H9 (cell line): ENCODE results near the gene UGT1A7. TPM values are rescaled to one million over a fixed set of nuclear protein-coding genes. Genes with fewer than 3 reads are reported as not detected.

ENCODE experiments used
- DNase-seq: peaks from one replicate; pipeline ENCODE4 v3.0.0-alpha.2; 2017
- H2AFZ ChIP-seq: one replicate; pipeline ENCODE4 v1.6.1; 2013; ENCODE audit warnings: mild to moderate bottlenecking, low read length, control low read depth, moderate library complexity
- H2AK5ac ChIP-seq: 2 replicates; pipeline ENCODE4 v1.6.1; 2013; ENCODE audit warnings: low read length, control low read depth, mixed read lengths; ENCODE audit not compliant: insufficient read length
- H2BK120ac ChIP-seq: one replicate; pipeline ENCODE4 v1.6.1; 2013; ENCODE audit warnings: low read depth, mild to moderate bottlenecking, low read length, control low read depth, inconsistent platforms; ENCODE audit not compliant: poor library complexity, severe bottlenecking
- H2BK12ac ChIP-seq: 2 replicates; pipeline ENCODE4 v1.6.1; 2013; ENCODE audit warnings: low read length, control low read depth, mixed read lengths, low read depth; ENCODE audit not compliant: insufficient read length
- H2BK15ac ChIP-seq: 2 replicates; pipeline ENCODE4 v1.6.1; 2013; ENCODE audit warnings: low read depth, low read length, control low read depth
- H2BK20ac ChIP-seq: one replicate; pipeline ENCODE4 v1.6.1; 2013; ENCODE audit warnings: low read depth, mild to moderate bottlenecking, low read length, control low read depth, inconsistent platforms; ENCODE audit not compliant: poor library complexity, severe bottlenecking
- H2BK5ac ChIP-seq: 2 replicates; pipeline ENCODE4 v1.6.1; 2013; ENCODE audit warnings: low read length, control low read depth, mixed read lengths; ENCODE audit not compliant: insufficient read length
- H3K14ac ChIP-seq: 2 replicates; pipeline ENCODE4 v1.6.1; 2013; ENCODE audit warnings: low read length, control low read depth; ENCODE audit not compliant: insufficient read depth
- H3K18ac ChIP-seq: 2 replicates; pipeline ENCODE4 v1.6.1; 2013; ENCODE audit warnings: low read depth, mild to moderate bottlenecking, mixed read lengths, low read length, control low read depth; ENCODE audit not compliant: insufficient read length
- H3K23ac ChIP-seq: 2 replicates; pipeline ENCODE4 v1.6.1; 2013; ENCODE audit warnings: low read length, control low read depth, mixed read lengths, low read depth; ENCODE audit not compliant: insufficient read length
- H3K23me2 ChIP-seq: 2 replicates; pipeline ENCODE4 v1.6.1; 2013; ENCODE audit warnings: low read depth, mild to moderate bottlenecking, mixed read lengths, low read length, control low read depth; ENCODE audit not compliant: insufficient read length, poor library complexity, severe bottlenecking
- H3K27ac ChIP-seq: 2 replicates; pipeline ENCODE4 v1.5.1; 2013; ENCODE audit warnings: low read length, control low read depth, mixed read lengths, low read depth; ENCODE audit not compliant: insufficient read length
- H3K27me3 ChIP-seq: 2 replicates; pipeline ENCODE4 v1.6.1; 2013; ENCODE audit warnings: low read length, control low read depth, inconsistent platforms; ENCODE audit not compliant: insufficient read depth
- H3K4ac ChIP-seq: 2 replicates; pipeline ENCODE4 v1.6.1; 2013; ENCODE audit warnings: low read depth, mild to moderate bottlenecking, control low read depth, inconsistent platforms, low read length, moderate library complexity
- H3K4me1 ChIP-seq: 2 replicates; pipeline ENCODE4 v1.6.1; 2013; ENCODE audit warnings: low read length, control low read depth, inconsistent platforms; ENCODE audit not compliant: insufficient read depth
- H3K4me2 ChIP-seq: 2 replicates; pipeline ENCODE4 v1.6.1; 2013; ENCODE audit warnings: low read length, control low read depth, mixed read lengths; ENCODE audit not compliant: insufficient read length, insufficient read depth
- H3K56ac ChIP-seq: 2 replicates; pipeline ENCODE4 v1.6.1; 2013; ENCODE audit warnings: low read depth, mild to moderate bottlenecking, mixed read lengths, low read length, control low read depth; ENCODE audit not compliant: insufficient read length
- H3K79me1 ChIP-seq: 2 replicates; pipeline ENCODE4 v1.6.1; 2013; ENCODE audit warnings: low read depth, mild to moderate bottlenecking, moderate library complexity, low read length, control low read depth, inconsistent platforms; ENCODE audit not compliant: insufficient read depth, poor library complexity, severe bottlenecking
- H3K79me2 ChIP-seq: 2 replicates; pipeline ENCODE4 v1.6.1; 2013; ENCODE audit warnings: low read length, control low read depth, inconsistent platforms; ENCODE audit not compliant: insufficient read depth
- H3K9ac ChIP-seq: 2 replicates; pipeline ENCODE4 v1.6.1; 2013; ENCODE audit warnings: low read length, control low read depth, mixed read lengths; ENCODE audit not compliant: insufficient read length; ENCODE audit errors: extremely low read depth
- H3K9me3 ChIP-seq: one replicate; pipeline ENCODE4 v1.6.1; 2013; ENCODE audit warnings: low read depth, low read length, inconsistent platforms; ENCODE audit not compliant: control insufficient read depth
- H3T11ph ChIP-seq: one replicate; pipeline ENCODE4 v1.6.1; 2013; ENCODE audit warnings: mild to moderate bottlenecking, low read length, control low read depth, inconsistent platforms
- H4K20me1 ChIP-seq: one replicate; pipeline ENCODE4 v1.6.1; 2013; ENCODE audit not compliant: control insufficient read depth, insufficient read length, insufficient read depth
- H4K5ac ChIP-seq: 2 replicates; pipeline ENCODE4 v1.6.1; 2013; ENCODE audit warnings: low read depth, mild to moderate bottlenecking, mixed read lengths, low read length, control low read depth; ENCODE audit not compliant: insufficient read length
- H4K8ac ChIP-seq: replicated peaks from 2 replicates; pipeline ENCODE4 v1.6.1; 2013; ENCODE audit warnings: low read length, control low read depth, mixed read lengths, low read depth; ENCODE audit not compliant: insufficient read length
- H4K91ac ChIP-seq: 2 replicates; pipeline ENCODE4 v1.6.1; 2013; ENCODE audit warnings: low read depth, mild to moderate bottlenecking, moderate library complexity, mixed read lengths, low read length, control low read depth; ENCODE audit not compliant: insufficient read length
- H3K27ac Mint-ChIP-seq, 3 experiments: 2 replicates in 2 of 3; 3 replicates in 1 of 3; pipeline ENCODE4 v1.8.0; 2020 to 2021; ENCODE audit warnings: mixed read lengths in 3 of 3, mild to moderate bottlenecking in 1 of 3, moderate library complexity in 1 of 3
- H3K27me3 Mint-ChIP-seq: 2 replicates; pipeline ENCODE4 v1.8.0; 2021; ENCODE audit warnings: low read depth, mild to moderate bottlenecking, moderate library complexity, mixed read lengths
- H3K36me3 Mint-ChIP-seq, 3 experiments: 2 replicates in 2 of 3; 3 replicates in 1 of 3; pipeline ENCODE4 v1.8.0; 2020 to 2021; ENCODE audit warnings: low read depth in 3 of 3, mixed read lengths in 3 of 3; ENCODE audit not compliant: insufficient read depth in 1 of 3
- H3K4me1 Mint-ChIP-seq, 2 experiments: 2 replicates each; pipeline ENCODE4 v1.8.0; 2020; ENCODE audit warnings: mixed read lengths in 2 of 2
- H3K4me3 Mint-ChIP-seq, 2 experiments: 2 replicates in 1 of 2; 3 replicates in 1 of 2; pipeline ENCODE4 v1.8.0; 2020 to 2021; ENCODE audit warnings: mild to moderate bottlenecking in 2 of 2, mixed read lengths in 2 of 2, moderate library complexity in 1 of 2
- H3K9me3 Mint-ChIP-seq, 2 experiments: 2 replicates in 1 of 2; 3 replicates in 1 of 2; pipeline ENCODE4 v1.8.0; 2020; ENCODE audit warnings: mild to moderate bottlenecking in 2 of 2, mixed read lengths in 2 of 2, moderate library complexity in 1 of 2
- WGBS: extraction: QIAGEN DNeasy Blood & Tissue Kit; methylation state at CpG from one replicate; pipeline ENCODE4 v1.1.7; 2013; ENCODE audit warnings: missing lambda C conversion rate, low lambda C conversion rate, mixed read lengths; ENCODE audit not compliant: insufficient read length; ENCODE audit errors: extremely low coverage; 5-methylcytosine and 5-hydroxymethylcytosine counted together
- total RNA-seq: library from RNA; stranded (reverse); gene quantifications from 2 replicates; pipeline ENCODE4 v1.2.1, GENCODE V29; 2021
- TF ChIP-seq, protein P1 (sequence below): fragments of 200-600 bp; sonication (generic); conservative IDR thresholded peaks from 3 replicates; pipeline ENCODE4 v1.8.0; 2021; ENCODE audit warnings: antibody characterized with exemption, mild to moderate bottlenecking

The UGT1A7 gene
- total RNA-seq, 1 experiment from 2014 or later, result not detected

- Histone ChIP-seq H2AFZ (no peak overlapping the region), H3K9ac (no peak overlapping the region), H3K56ac (no peak overlapping the region), H4K20me1 (no peaks in the 10 kb centered on the region), H2BK120ac (no peak overlapping the region), H3K4me2 (no peak overlapping the region), H2BK15ac (no peak overlapping the region), H3K18ac (no peak overlapping the region), H3K9me3 (peaks cover 4% of the 10 kb centered on the region), H3K14ac (no peak overlapping the region), H3K23ac (no peak overlapping the region), H2BK12ac (no peak overlapping the region), H3K79me1 (no peaks in the 10 kb centered on the region), H2BK5ac (no peak overlapping the region), H3T11ph (no peak overlapping the region), H3K27ac (no peak overlapping the region), H3K79me2 (no peaks in the 10 kb centered on the region), H4K5ac (no peak overlapping the region), H4K8ac (no peak overlapping the region), H2BK20ac (no peak overlapping the region), H2AK5ac (no peak overlapping the region), H3K23me2 (no peaks in the 10 kb centered on the region), H3K4me1 (no peaks in the 10 kb centered on the region), H3K27me3 (no peaks in the 10 kb centered on the region), H3K4ac (no peak overlapping the region), H4K91ac (no peak overlapping the region)
- Mint-ChIP-seq H3K27ac (no peak overlapping the region), H3K36me3 (peaks cover 1 to 4% (median 3%) of the 10 kb centered on the region in 3 experiments; a peak in 3 of 7 replicates), H3K4me1 (no peaks in the 10 kb centered on the region), H3K27me3 (no peaks in the 10 kb centered on the region), H3K4me3 (no peak overlapping the region), H3K9me3 (peaks cover 12 to 19% of the 10 kb centered on the region in 2 experiments; a peak in 4 of 5 replicates)
- DNase-seq, result no peak
- TF ChIP-seq, protein P1, sequence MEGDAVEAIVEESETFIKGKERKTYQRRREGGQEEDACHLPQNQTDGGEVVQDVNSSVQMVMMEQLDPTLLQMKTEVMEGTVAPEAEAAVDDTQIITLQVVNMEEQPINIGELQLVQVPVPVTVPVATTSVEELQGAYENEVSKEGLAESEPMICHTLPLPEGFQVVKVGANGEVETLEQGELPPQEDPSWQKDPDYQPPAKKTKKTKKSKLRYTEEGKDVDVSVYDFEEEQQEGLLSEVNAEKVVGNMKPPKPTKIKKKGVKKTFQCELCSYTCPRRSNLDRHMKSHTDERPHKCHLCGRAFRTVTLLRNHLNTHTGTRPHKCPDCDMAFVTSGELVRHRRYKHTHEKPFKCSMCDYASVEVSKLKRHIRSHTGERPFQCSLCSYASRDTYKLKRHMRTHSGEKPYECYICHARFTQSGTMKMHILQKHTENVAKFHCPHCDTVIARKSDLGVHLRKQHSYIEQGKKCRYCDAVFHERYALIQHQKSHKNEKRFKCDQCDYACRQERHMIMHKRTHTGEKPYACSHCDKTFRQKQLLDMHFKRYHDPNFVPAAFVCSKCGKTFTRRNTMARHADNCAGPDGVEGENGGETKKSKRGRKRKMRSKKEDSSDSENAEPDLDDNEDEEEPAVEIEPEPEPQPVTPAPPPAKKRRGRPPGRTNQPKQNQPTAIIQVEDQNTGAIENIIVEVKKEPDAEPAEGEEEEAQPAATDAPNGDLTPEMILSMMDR, result no peak
- no CpG with 5 or more reads among the region's 5 CpGs for WGBS
Observed at GRCh38 chr2:233773854-233774253, 92.2 kb downstream of the UGT1A7 start.
